ENCODE measurements around the gene GP5. TPM values are rescaled to one million over a fixed set of nuclear protein-coding genes. Genes with fewer than 3 reads are reported as not detected.

GP5 gene
- total RNA-seq, 1 experiment from 2014 or later, result not detected

DNA sequence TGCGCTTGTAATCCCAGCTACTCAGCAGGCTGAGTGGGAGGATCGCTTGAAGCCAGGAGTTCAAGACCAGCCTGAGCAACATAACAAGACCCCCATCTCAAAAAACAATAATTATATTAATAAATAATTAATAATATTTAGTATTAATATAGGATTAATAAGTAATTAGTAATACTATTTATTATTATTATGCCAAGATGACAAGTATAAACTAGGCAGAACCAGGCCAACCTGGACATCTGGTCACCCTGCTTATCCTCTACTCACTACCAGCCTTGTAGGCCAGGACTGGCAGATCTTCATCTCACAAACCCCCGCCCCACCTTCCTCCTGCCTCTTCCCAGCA, 48.4 kb downstream of the GP5 start:
- no peak overlapping the region for H3K4me3 Mint-ChIP-seq
- H4K20me1 ChIP-seq (ENCODE audit: control insufficient read depth, insufficient read depth, insufficient read length), result no peaks in the 10 kb centered on the region
- H3K27me3 ChIP-seq (ENCODE audit: insufficient read depth, low read length), result no peaks in the 10 kb centered on the region
- H3K79me1 ChIP-seq (ENCODE audit: insufficient read depth, low read depth, low read length, poor library complexity, severe bottlenecking), result no peaks in the 10 kb centered on the region
- no peak overlapping the region for H2BK12ac ChIP-seq (ENCODE audit: insufficient read length, low read depth, low read length)
- H3K27ac ChIP-seq (ENCODE audit: insufficient read length, low read depth, low read length), result no peak overlapping the region
- no peak overlapping the region; the same call in 1 of the 2 replicates for H2BK15ac ChIP-seq (ENCODE audit: low read depth, low read length)
- no peak overlapping the region for H2BK20ac ChIP-seq (ENCODE audit: low read depth, low read length, poor library complexity, severe bottlenecking)
- no peaks in the 10 kb centered on the region for H3K9me3 Mint-ChIP-seq
- H3T11ph ChIP-seq (ENCODE audit: low read length), result no peak overlapping the region
- no peak overlapping the region for H3K27ac Mint-ChIP-seq
- H2BK5ac ChIP-seq (ENCODE audit: insufficient read length, low read length), result no peak overlapping the region
- no peak overlapping the region for H4K91ac ChIP-seq (ENCODE audit: insufficient read length, low read depth, low read length)
- H4K5ac ChIP-seq (ENCODE audit: insufficient read length, low read depth, low read length), result no peak overlapping the region
- H3K4ac ChIP-seq (ENCODE audit: low read depth, low read length), result no peak overlapping the region
- H2AFZ ChIP-seq (ENCODE audit: low read length), result no peak overlapping the region
- H3K9me3 ChIP-seq (ENCODE audit: control insufficient read depth, low read depth, low read length), result no peaks in the 10 kb centered on the region
- H3K4me1 Mint-ChIP-seq, result peaks cover 5 to 6% of the 10 kb centered on the region in 2 experiments
- H3K27me3 Mint-ChIP-seq (ENCODE audit: low read depth), result no peaks in the 10 kb centered on the region; the same call in 1 of the 2 replicates
- no peaks in the 10 kb centered on the region for H3K23me2 ChIP-seq (ENCODE audit: insufficient read length, low read depth, low read length, poor library complexity, severe bottlenecking)
- no peak overlapping the region for H3K4me2 ChIP-seq (ENCODE audit: insufficient read depth, insufficient read length, low read length)
- no peaks in the 10 kb centered on the region for H3K36me3 Mint-ChIP-seq (ENCODE audit: insufficient read depth in 1 of 3, low read depth in 3 of 3)
- H3K79me2 ChIP-seq (ENCODE audit: insufficient read depth, low read length), result no peaks in the 10 kb centered on the region
- H3K23ac ChIP-seq (ENCODE audit: insufficient read length, low read depth, low read length), result no peak overlapping the region
- H3K9ac ChIP-seq (ENCODE audit: extremely low read depth, insufficient read length, low read length), result no peak overlapping the region
- H2AK5ac ChIP-seq (ENCODE audit: insufficient read length, low read length), result no peak overlapping the region
- H3K14ac ChIP-seq (ENCODE audit: insufficient read depth, low read length), result no peak overlapping the region
- H3K18ac ChIP-seq (ENCODE audit: insufficient read length, low read depth, low read length), result no peak overlapping the region
- H4K8ac ChIP-seq (replicated peaks; ENCODE audit: insufficient read length, low read depth, low read length), result no peak overlapping the region
- no peaks in the 10 kb centered on the region for H3K4me1 ChIP-seq (ENCODE audit: insufficient read depth, low read length)
- no peak for DNase-seq
- no CpG with 5 or more reads among the region's 3 CpGs for WGBS (ENCODE audit: extremely low coverage, insufficient read length, low lambda C conversion rate)
- TF ChIP-seq CTCF (conservative IDR thresholded peaks at IDR 0.05), result no peak
- H3K56ac ChIP-seq (ENCODE audit: insufficient read length, low read depth, low read length), result no peak overlapping the region
- H2BK120ac ChIP-seq (ENCODE audit: low read depth, low read length, poor library complexity, severe bottlenecking), result no peak overlapping the region

Measured in H9 (cell line).